GM21717 (cell line): ENCODE measurements around the gene GARRE1.
"Not testable (repeated sequence)": the region's sequence is repeated elsewhere in the genome, so short reads cannot be mapped to it uniquely, and the experiment has no call there.

Experiments
- ATAC-seq: cut with Tn5 transposase; IDR thresholded peaks from one replicate; pipeline ENCODE4 v1.9.1; 2021; ENCODE audit warnings: mild to moderate bottlenecking, moderate library complexity; ENCODE audit not compliant: unreplicated experiment

GARRE1 gene

GRCh38 chr19:34254046-34254697 is at the start of gene GARRE1:
Gene GARRE1 (plus strand): TSS chr19:34254554. CDS start chr19:34300474, 45,920 bp downstream.
- ATAC-seq: peak; percentile 77

- not testable (repeated sequence) for ATAC-seq
These were observed 49.0 kb upstream of the GARRE1 start for GRCh38 chr19:34205324-34205723.

- ATAC-seq: no peak
These were observed 46.0 kb upstream of the GARRE1 start for GRCh38 chr19:34208291-34208884.

DNA sequence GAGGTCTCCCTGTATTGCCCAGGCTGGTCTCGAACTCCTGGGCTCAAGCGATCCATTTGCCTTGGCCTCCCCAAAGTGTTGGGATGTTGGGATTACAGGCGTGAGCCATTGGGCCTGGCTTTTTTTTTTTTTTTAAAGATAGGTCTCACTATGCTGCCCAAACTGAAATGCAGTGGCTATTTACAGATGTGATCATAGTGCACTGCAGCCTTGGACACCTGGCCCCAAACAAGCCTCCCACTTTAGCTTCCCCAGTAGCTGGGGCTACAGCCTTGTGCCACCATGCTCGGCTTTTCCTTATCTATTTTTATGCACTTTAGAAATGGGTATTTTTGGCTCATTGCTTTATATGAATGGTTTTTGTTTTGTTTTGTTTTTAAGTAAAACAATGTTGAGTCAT is 44.6 kb upstream of the GARRE1 start:
- ATAC-seq: no peak

GRCh38 chr19:34213283-34213682 is 41.1 kb upstream of the GARRE1 start:
- ATAC-seq: no peak

GRCh38 chr19:34214040-34214439 is 40.3 kb upstream of the GARRE1 start:
- no peak for ATAC-seq

- no peak for ATAC-seq
These were observed 39.2 kb upstream of the GARRE1 start for GRCh38 chr19:34215006-34215665.

GRCh38 chr19:34215666-34216038 is 38.7 kb upstream of the GARRE1 start:
- no peak for ATAC-seq

GRCh38 chr19:34216745-34217219 is 37.6 kb upstream of the GARRE1 start:
- not testable (repeated sequence) for ATAC-seq

DNA sequence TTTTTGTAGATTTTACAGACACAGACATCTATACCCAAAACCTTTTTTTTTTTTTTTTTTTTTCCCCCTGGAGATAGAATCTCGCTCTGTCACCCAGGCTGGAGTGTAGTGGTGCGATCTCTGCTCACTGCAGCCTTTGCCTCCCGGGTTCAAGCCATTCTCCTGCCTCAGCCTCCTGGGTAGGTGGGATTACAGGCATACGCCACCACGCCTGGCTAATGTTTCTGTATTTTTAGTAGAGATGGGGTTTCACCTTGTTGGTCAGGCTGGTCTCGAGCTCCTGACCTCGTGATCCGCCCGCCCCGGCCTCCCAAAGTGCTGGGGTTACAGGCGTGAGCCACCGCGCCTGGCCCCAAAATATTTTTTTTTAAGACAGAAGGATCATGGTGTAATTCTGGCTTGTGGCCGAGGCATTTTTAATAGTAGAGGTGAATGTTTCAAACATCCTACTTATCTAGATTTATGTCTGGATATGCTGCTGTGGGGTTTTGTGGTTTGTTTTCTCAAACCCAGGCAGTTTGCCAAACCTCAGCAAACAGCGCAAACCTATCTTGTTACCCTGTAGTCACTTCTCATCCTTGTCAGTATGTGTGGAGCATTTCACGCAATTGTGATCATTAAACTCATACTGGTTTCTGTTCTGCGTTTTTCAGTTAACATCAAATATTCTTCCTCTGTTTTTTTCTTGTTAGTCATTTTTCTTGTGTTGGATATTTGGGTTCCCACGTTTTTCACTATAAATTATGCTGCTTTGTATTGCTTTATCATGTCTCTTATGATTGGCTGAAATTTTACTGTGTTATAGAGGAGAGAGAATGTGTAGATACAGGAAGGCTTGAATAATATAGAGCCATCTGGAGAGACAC is 36.2 kb upstream of the GARRE1 start:
- ATAC-seq: peak; percentile 52

DNA sequence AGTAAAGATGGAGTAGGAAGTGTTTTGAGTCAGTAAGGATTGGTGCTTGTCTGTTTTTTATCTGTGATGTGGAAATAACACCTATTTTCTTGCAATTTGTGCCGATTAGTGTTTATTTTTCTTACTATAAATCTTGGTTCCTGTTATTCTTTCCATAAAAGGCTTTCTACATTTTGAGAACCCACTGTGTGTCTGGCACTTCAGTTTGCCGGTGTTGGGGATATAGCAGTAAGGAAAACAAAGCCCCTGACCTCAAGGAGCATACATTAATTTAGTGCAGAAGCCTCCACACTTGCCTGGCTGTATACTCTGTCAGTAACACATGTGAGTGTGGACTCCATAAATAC is 35.6 kb upstream of the GARRE1 start:
- no peak for ATAC-seq

GRCh38 chr19:34220472-34221063 is 33.8 kb upstream of the GARRE1 start:
- ATAC-seq: no peak

GRCh38 chr19:34222386-34222785 is 32.0 kb upstream of the GARRE1 start:
- no peak for ATAC-seq

DNA sequence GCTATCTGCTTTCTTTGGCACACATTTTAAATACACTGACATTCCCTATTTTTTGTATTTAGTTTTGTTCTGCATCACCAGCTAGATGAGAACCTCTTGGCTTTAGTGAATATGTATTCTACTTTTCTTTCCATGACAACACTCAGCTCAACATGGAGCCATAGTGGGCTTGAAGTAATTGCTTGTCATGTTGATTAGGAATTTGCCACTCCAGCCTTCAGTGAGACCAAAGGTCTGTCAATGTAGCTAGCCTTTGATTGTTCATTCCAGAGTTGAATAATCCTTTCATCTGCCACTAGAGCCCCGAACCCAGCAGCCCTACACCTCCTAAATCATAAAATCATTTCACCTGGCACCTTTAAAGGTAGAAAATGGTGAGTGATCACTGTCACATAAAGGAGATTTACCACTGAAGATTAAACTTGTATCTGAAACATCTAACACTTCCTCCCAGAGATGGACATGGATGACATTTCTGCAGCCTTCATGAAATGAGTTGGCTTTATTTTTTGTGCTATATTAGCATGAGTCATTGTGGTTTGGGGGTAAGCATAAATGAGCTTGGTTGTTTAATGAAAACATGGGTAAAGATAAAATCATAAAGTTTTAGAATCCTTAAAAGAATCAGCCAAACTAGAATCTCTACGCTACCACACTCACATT is 29.2 kb upstream of the GARRE1 start:
- no peak for ATAC-seq

- no peak for ATAC-seq
These were observed 28.7 kb upstream of the GARRE1 start for GRCh38 chr19:34225659-34226015.

DNA sequence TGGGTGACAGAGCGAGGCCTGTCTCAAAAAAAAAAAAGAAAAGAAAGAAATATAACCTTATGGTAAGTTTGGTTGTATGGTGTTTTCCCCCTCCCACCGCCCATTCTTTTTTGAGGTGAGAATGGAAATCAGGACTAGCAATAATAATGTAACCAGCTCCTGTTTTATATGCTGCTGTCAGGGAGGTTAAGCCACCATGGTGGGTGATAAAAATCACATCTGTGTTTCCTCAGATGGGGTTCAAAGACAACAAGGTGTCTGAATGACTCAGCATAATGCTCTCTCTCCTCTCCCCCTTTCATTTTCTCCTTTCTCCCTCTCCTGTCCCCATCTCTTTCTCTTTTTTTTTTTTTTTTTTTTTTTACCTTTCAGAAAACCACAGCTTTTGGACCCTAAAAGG is 28.3 kb upstream of the GARRE1 start:
- ATAC-seq: no peak

GRCh38 chr19:34228347-34228746 is 26.0 kb upstream of the GARRE1 start:
- ATAC-seq: no peak

DNA sequence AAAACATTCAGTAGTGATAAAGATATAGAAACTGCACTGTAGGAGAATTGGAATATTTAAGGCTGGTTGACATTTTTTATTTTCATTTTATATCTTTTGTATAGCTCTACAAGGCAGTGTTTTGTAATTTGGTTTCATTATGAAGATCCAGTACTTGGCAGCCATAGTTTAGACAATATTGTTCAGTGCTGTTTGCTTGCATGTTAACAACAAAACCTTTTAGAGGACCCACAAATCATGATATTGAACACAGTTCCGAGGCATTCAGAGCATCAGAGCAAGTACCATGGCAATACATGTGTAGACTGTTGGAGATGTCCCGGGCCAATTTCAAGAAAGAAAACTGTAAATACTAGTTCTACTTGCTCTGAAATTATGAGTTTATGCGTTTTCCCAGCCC is 25.6 kb upstream of the GARRE1 start:
- ATAC-seq: no peak

- no peak for ATAC-seq
These were observed 24.6 kb upstream of the GARRE1 start for GRCh38 chr19:34229721-34230120.

DNA sequence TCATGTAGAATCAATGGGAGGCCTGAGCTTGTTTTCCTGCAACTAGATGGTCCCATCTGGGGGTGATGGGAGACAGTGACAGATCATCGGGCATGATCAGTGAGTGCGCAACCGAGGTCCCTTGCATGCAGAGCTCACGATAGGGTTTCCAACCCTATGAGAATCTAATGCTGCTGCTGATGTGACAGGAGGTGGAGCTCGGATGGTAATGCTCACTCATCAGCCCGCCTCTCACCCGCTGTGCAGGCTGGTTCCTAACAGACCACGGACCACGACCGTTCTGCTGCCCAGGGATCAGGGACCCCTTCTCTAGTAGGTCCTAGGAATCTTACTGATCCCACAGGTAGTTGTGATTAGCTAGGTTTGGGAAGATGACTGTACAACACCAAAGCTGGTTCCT is 23.5 kb upstream of the GARRE1 start:
- no peak for ATAC-seq

DNA sequence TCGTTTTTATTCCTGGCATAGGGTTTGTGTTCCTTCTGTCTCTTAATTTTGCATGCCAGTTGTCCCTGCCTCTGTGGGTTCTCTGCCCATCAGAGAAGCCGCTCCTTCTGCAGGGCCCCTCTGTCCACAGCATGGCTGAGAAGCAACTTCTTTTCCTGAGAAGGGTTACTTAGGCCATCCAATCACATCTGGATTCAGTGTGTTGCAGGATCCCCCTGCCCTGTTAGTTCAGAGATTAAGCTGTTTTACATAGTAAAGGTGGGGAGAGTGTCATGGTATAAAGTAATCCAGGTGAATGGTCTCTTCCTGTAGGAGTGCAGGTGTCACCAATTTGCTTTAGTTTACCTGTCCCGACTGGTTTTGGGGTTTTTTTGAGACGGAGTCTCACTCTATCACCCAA is 22.9 kb upstream of the GARRE1 start:
- ATAC-seq: no peak
